GM12891 (cell line): ENCODE measurements around the gene KIF26A.

Experiments
- PAX5 ChIP-seq: IDR thresholded peaks from 2 replicates; pipeline ENCODE4 v1.6.1; 2011; ENCODE audit warnings: low read length, moderate library complexity, mild to moderate bottlenecking; ENCODE audit not compliant: insufficient read depth, severe bottlenecking
- POLR2A ChIP-seq: IDR thresholded peaks from 2 replicates; pipeline ENCODE4 v1.6.1; 2011; ENCODE audit warnings: low read depth, low read length, control low read depth
- POLR2AphosphoS5 ChIP-seq: IDR thresholded peaks from 2 replicates; pipeline ENCODE4 v1.6.1; 2011; ENCODE audit warnings: low read depth, low read length, control low read depth
- POU2F2 ChIP-seq: IDR thresholded peaks from 2 replicates; pipeline ENCODE4 v1.6.1; 2011; ENCODE audit warnings: low read depth, mild to moderate bottlenecking, control low read depth, low read length, moderate library complexity
- SPI1 ChIP-seq: IDR thresholded peaks from 2 replicates; pipeline ENCODE4 v1.6.1; 2011; ENCODE audit warnings: low read depth, low read length, control low read depth
- TAF1 ChIP-seq: IDR thresholded peaks from 2 replicates; pipeline ENCODE4 v1.6.1; 2011; ENCODE audit warnings: low read depth, low read length, control low read depth

GRCh38 chr14:104091061-104091926 is 47.1 kb upstream of the KIF26A start:
- TF ChIP-seq POLR2AphosphoS5 = no peak
- TF ChIP-seq POLR2A = no peak
- no peak for TF ChIP-seq PAX5
- TF ChIP-seq TAF1 = no peak
- TF ChIP-seq SPI1 = no peak
- no peak for TF ChIP-seq POU2F2
